ENCODE results near the gene TAS2R40. TPM values are rescaled to one million over a fixed set of nuclear protein-coding genes. Genes with fewer than 3 reads are reported as not detected.
"Not testable (repeated sequence)": the region's sequence is repeated elsewhere in the genome, so short reads cannot be mapped to it uniquely, and the experiment has no call there.

Gene TAS2R40
- total RNA-seq: not detected
- polyA plus RNA-seq: not detected
- long read RNA-seq, donor 1: 0 reads
- long read RNA-seq, donor 2: 0 reads
- long read RNA-seq, donor 3: 0 reads

- ATAC-seq (no peak), DNase-seq (no peak)
- WGBS, 4 donors: 84 to 91% (median 86%) methylated on average over 3 of the region's 3 CpGs
- H3K36me3 ChIP-seq: no peaks in the 10 kb centered on the region
- no peak within 1 kb of the TSS for H3K4me3 ChIP-seq
- H3K9me3 ChIP-seq: no peaks in the 10 kb centered on the region
- intact Hi-C loops (cut with DNase I): no loop called here
- TF ChIP-seq POLR2A (IDR thresholded peaks at IDR 0.05): no peak
- TF ChIP-seq CTCF (IDR thresholded peaks at IDR 0.05): no peak
- H3K4me1 ChIP-seq: peaks cover 0 to 9% (median 0%) of the 10 kb centered on the region in 12 donors
- H3K27ac ChIP-seq: peak within 1 kb of the TSS in 1 of 12 donors; percentile 70
- H3K27me3 ChIP-seq: peaks cover 0 to 11% (median 0%) of the 10 kb centered on the region in 9 donors
These were observed at the start of gene TAS2R40 for GRCh38 chr7:143221737-143222136. TSS of gene TAS2R40 (plus strand) at chr7:143222037. CDS start at chr7:143222079, 42 bp downstream.

- DNase-seq (no peak), ATAC-seq (no peak)
- intact Hi-C loops (cut with DNase I): loop anchor here in 1 of 10 donors (10.0 kb wide), 1 partner anchor 48 kb away; no protein-coding TSS in a partner anchor
- no peak overlapping the region for H3K4me3 ChIP-seq
- TF ChIP-seq CTCF (IDR thresholded peaks at IDR 0.05): no peak
- TF ChIP-seq POLR2A (IDR thresholded peaks at IDR 0.05): no peak
- 58 to 70% (median 67%) methylated on average over 4 of the region's 4 CpGs for WGBS, 4 donors
- no peak overlapping the region for H3K27ac ChIP-seq
- H3K9me3 ChIP-seq: peaks cover 0 to 24% (median 4%) of the 10 kb centered on the region in 12 donors
- no peaks in the 10 kb centered on the region for H3K27me3 ChIP-seq
- no peaks in the 10 kb centered on the region for H3K36me3 ChIP-seq
- no peaks in the 10 kb centered on the region for H3K4me1 ChIP-seq
These were observed 49.5 kb upstream of the TAS2R40 start for GRCh38 chr7:143172354-143172753.

GRCh38 chr7:143176128-143176527 lies 45.7 kb upstream of the TAS2R40 start:
- 89 to 93% (median 90%) methylated on average over 5 of the region's 5 CpGs for WGBS, 4 donors
- intact Hi-C loops (cut with DNase I): loop anchor here in 1 of 10 donors (10.0 kb wide), 1 partner anchor 51 kb away; no protein-coding TSS in a partner anchor
- no peak for TF ChIP-seq CTCF (IDR thresholded peaks at IDR 0.05)
- no peak for TF ChIP-seq POLR2A (IDR thresholded peaks at IDR 0.05)
- Histone ChIP-seq H3K27ac (no peak overlapping the region), H3K27me3 (no peaks in the 10 kb centered on the region), H3K4me1 (no peaks in the 10 kb centered on the region), H3K36me3 (no peaks in the 10 kb centered on the region), H3K4me3 (no peak overlapping the region), H3K9me3 (peaks cover 0 to 46% (median 21%) of the 10 kb centered on the region in 12 donors)
- no peak for DNase-seq
- no peak for ATAC-seq

- no peak overlapping the region for H3K4me3 ChIP-seq
- H3K9me3 ChIP-seq: peaks cover 0 to 46% (median 21%) of the 10 kb centered on the region in 12 donors
- H3K36me3 ChIP-seq: no peaks in the 10 kb centered on the region
- no peaks in the 10 kb centered on the region for H3K27me3 ChIP-seq
- DNase-seq: no peak
- WGBS, 4 donors: 87 to 90% (median 88%) methylated on average over 2 of the region's 2 CpGs
- no peak for ATAC-seq
- intact Hi-C loops (cut with DNase I): loop anchor here in 1 of 10 donors (10.0 kb wide), 1 partner anchor 53 kb away; no protein-coding TSS in a partner anchor
- TF ChIP-seq POLR2A (IDR thresholded peaks at IDR 0.05): no peak
- no peak for TF ChIP-seq CTCF (IDR thresholded peaks at IDR 0.05)
- no peak overlapping the region for H3K27ac ChIP-seq
- no peaks in the 10 kb centered on the region for H3K4me1 ChIP-seq
These were observed 44.3 kb upstream of the TAS2R40 start for GRCh38 chr7:143177374-143178119.

- H3K4me1 ChIP-seq; H3K27me3 ChIP-seq; H3K4me3 ChIP-seq; intact Hi-C loops (cut with DNase I); H3K27ac ChIP-seq; ATAC-seq; DNase-seq; H3K36me3 ChIP-seq: not testable (repeated sequence)
- H3K9me3 ChIP-seq: peaks cover 0 to 46% (median 21%) of the 10 kb centered on the region in 12 donors
- 79 to 96% (median 90%) methylated on average over 4 of the region's 4 CpGs for WGBS, 4 donors
These were observed 41.1 kb upstream of the TAS2R40 start for GRCh38 chr7:143180771-143181170.

All from heart left ventricle (tissue), 16 donors.